ENCODE measurements around the gene ELK1. TPM values are rescaled to one million over a fixed set of nuclear protein-coding genes. Genes with fewer than 3 reads are reported as not detected.

ELK1 gene
- total and polyA plus RNA-seq, 11 donors: 9.9 to 67.2 (median 29.7) TPM

DNA sequence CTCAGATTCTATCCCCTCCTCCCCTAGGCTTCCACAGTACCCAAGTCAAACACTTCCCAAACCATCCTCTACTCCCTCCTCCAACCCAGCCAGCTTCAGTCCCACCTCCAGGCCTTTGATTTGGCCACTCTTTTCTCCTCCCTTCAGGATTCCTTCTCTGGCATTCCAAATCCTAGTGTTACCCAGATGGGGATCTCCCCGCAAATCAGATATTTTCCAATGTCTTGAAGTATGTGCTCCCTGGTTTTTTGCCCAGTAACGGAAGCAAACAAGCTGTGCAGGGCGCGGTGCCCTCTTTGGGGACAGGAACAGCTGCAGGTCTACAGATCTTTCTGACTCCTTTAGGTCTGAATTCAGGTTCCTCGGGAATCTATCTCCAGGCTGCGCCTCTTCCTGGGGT lies 28.5 kb downstream of the ELK1 start:
- no peak for DNase-seq
- H3K27me3 ChIP-seq: peaks cover 0 to 14% (median 0%) of the 10 kb centered on the region in 9 donors
- H3K9me3 ChIP-seq: no peaks in the 10 kb centered on the region
- WGBS, 4 donors: 71 to 86% (median 77%) methylated on average over 6 of the region's 6 CpGs
- intact Hi-C loops (cut with DNase I): loop anchor here in 1 of 10 donors (10.0 kb wide), 1 partner anchor 57 kb away; the partner anchor contains the start of gene ARAF
- H3K4me3 ChIP-seq: no peak overlapping the region
- H3K36me3 ChIP-seq: no peaks in the 10 kb centered on the region
- TF ChIP-seq, protein P1, sequence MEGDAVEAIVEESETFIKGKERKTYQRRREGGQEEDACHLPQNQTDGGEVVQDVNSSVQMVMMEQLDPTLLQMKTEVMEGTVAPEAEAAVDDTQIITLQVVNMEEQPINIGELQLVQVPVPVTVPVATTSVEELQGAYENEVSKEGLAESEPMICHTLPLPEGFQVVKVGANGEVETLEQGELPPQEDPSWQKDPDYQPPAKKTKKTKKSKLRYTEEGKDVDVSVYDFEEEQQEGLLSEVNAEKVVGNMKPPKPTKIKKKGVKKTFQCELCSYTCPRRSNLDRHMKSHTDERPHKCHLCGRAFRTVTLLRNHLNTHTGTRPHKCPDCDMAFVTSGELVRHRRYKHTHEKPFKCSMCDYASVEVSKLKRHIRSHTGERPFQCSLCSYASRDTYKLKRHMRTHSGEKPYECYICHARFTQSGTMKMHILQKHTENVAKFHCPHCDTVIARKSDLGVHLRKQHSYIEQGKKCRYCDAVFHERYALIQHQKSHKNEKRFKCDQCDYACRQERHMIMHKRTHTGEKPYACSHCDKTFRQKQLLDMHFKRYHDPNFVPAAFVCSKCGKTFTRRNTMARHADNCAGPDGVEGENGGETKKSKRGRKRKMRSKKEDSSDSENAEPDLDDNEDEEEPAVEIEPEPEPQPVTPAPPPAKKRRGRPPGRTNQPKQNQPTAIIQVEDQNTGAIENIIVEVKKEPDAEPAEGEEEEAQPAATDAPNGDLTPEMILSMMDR (IDR thresholded peaks at IDR 0.05): no peak
- TF ChIP-seq POLR2A (IDR thresholded peaks at IDR 0.05): no peak
- no peak overlapping the region for H3K27ac ChIP-seq
- peaks cover 0 to 6% (median 0%) of the 10 kb centered on the region in 12 donors for H3K4me1 ChIP-seq
- ATAC-seq: no peak

DNA sequence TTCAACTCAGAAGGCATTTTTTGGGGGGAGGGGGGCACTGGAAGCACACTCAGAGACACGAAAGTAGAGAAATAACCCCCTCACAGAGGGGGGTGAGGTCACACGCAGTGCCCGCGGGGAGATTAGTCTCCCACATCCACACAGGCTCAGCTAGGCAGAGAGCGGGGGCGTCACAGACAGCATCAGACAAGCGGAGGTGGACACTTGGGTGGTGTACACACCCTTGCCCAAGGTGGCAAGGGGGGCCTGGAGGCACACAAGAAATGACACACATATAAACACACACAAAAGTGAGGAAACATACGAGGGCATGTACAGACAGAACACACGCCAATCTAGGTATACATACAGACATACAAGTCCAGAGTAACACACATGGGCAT lies 30.1 kb downstream of the ELK1 start:
- no peak overlapping the region for H3K27ac ChIP-seq
- no peaks in the 10 kb centered on the region for H3K36me3 ChIP-seq
- H3K27me3 ChIP-seq: peaks cover 0 to 14% (median 0%) of the 10 kb centered on the region in 9 donors
- H3K9me3 ChIP-seq: no peaks in the 10 kb centered on the region
- no peak overlapping the region for H3K4me3 ChIP-seq
- H3K4me1 ChIP-seq: peaks cover 0 to 6% (median 0%) of the 10 kb centered on the region in 12 donors
- ATAC-seq (no peak), DNase-seq (no peak)
- 50 to 67% (median 53%) methylated on average over 9 of the region's 9 CpGs for WGBS, 4 donors
- TF ChIP-seq, protein P1 (IDR thresholded peaks at IDR 0.05): no peak
- no peak for TF ChIP-seq POLR2A (IDR thresholded peaks at IDR 0.05)
- intact Hi-C loops (cut with DNase I): loop anchor here in 1 of 10 donors (10.0 kb wide), 1 partner anchor 55 kb away; the partner anchor contains the start of gene ARAF

DNA sequence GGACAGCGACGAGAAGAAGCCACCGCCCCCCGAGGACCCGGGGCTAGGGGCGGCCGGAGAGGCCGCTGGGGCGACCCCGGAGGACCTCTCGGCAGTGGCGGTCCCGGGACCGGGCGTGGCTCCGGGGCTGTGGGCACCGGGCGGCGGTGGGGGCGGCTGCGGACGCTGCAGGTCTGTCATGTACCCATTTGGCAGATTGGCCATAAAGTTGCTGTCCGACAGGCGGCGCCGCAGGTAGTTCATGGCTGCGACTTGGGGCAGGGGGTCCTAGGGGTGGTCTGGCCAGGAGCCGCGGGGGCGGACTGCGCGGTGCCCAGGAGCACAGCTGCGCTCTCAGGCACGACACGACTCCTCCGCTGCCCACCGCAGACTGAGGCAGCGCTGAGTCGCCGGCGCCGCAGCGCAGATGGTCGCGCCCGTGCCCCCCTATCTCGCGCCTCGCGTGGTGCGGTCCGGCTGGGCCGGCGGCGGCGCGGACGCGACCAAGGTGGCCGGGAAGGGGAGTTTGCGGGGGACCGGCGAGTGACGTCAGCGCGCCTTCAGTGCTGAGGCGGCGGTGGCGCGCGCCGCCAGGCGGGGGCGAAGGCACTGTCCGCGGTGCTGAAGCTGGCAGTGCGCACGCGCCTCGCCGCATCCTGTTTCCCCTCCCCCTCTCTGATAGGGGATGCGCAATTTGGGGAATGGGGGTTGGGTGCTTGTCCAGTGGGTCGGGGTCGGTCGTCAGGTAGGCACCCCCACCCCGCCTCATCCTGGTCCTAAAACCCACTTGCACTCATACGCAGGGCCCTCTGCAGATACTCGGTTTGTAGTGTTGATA lies 30.7 kb downstream of the ELK1 start, which contains the start of gene SYN1:
Gene SYN1, minus strand, starts transcription at position 372 of the 817 bp plus-strand sequence. Its CDS starts 129 bp downstream, at position 243.
- no peak for TF ChIP-seq POLR2A (IDR thresholded peaks at IDR 0.05)
- TF ChIP-seq, protein P1 (IDR thresholded peaks at IDR 0.05): peak in 6 of 12 donors; percentile 7 to 61 (median 28)
- 2 to 55% (median 19%) methylated on average over 12 to 88 of the region's 88 CpGs for WGBS, 4 donors
- intact Hi-C loops (cut with DNase I): loop anchor here in 3 of 10 donors (5.0 to 10.0 kb wide), 2 partner anchors 37 to 55 kb away; partner anchors contain the start of genes ARAF (in 2 of the 3) and TIMP1 (in 1 of the 3)

More for the DNA sequence above, 30.7 kb downstream of the ELK1 start, which contains the start of gene SYN1:
- DNase-seq: peak; percentile 79 to 90 (median 85)
- peak within 1 kb of the TSS in 10 of 12 donors; percentile 9 to 60 (median 42) for H3K4me3 ChIP-seq
- H3K27ac ChIP-seq: no peak within 1 kb of the TSS
- H3K9me3 ChIP-seq: no peaks in the 10 kb centered on the region
- peak; percentile 67 to 95 (median 93) for ATAC-seq
- H3K27me3 ChIP-seq: peaks cover 0 to 14% (median 0%) of the 10 kb centered on the region in 9 donors
- peaks cover 0 to 6% (median 0%) of the 10 kb centered on the region in 12 donors for H3K4me1 ChIP-seq
- H3K36me3 ChIP-seq: no peaks in the 10 kb centered on the region
